Hematopoietic multipotent progenitor cell treated with erythropoietin and hydrocortisone succinate and interleukin-3 and kit ligand, for 6 days (in vitro differentiated cells): ENCODE data around the gene DPYSL3.
A peak's percentile ranks its signal among the peaks of the same experiment; 100 is the strongest.

ENCODE experiments used
- DNase-seq: peaks from one replicate; pipeline ENCODE4 v3.0.0-alpha.2; 2015

DPYSL3 gene

DNA sequence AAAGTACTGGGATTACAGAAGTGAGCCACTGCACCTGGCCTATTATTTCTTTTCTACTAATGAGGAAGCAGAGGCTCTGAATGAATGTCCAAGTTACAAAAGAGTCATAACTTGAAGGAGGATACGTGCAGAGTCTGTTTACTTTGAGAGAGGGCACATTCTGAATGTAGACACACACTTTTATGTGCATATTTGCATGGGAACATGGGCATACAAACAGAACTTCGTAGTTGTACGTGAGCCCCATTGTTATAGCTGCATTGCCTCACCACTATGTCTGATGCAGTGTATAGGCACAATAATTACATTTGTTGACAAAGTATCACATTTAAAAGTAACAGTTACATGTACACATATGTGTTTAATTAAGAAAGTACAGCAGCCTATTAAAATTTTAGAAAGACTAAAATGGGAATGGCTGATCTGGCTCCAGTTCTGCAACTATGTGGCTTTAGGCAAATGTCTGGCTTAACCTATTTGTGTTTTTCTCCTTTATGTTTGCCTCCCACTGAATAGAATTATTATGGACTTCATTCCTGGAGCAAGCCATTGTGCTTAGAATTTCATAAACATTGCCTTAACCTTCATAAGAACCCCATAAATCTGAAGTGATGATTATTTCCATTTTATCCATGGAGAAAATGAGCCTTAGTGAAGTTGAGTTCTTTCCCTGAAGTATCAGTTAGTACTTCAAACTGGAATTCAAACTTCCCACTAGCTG lies 3.0 kb upstream of the DPYSL3 start:
- DNase-seq: no peak

DNA sequence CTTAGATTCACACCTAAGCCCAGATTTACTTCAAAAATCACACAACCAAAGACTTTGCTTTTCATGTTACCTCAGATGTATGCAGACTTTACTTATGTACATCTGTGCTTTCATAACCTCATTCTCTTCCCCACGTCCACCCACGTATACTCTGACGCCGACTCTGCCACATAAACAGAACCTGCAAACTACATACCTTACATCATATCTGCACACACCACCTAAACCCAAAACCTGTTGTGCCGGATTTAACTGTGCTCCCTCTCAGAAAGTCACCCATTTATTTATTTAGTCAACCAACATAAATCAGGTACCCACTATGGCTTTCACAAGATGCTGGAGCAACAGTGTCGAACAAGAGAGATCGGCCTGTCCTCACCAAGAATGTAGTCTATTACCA lies 1.0 kb upstream of the DPYSL3 start:
- no peak for DNase-seq

DNA sequence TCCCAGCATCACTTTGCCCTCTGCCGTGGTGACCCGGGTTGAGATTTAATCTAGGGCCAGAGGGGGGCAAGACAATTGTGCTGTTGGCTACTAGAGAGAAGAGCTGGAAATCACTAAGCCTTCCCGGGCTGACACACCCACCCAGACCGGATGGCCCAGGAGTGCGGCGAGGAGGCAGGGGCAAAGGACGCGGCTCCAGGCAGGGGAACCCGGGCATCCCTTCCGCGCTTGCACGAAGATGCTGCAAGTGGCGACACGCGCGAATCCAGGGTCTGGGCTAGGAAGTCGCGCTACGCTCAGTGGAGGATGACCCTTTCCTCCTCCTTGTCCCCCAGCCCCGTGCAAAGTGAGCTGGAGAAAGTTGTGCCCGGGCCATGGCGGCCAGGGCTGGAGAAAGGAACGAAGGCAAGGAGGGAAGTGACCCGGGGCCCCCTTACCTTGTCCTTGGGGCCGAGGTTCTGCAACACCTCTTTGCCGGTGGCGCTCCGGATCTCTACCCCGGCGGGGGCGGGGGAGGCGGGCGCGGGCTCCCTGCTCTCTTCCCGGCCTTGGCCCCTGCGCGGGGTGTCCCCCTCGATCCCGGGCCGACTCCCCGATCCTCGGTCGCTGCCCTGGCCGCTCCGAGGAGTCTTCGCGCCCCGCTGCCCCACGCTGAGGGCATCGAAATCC lies 693 bp downstream of the DPYSL3 start:
- no peak for DNase-seq

DNA sequence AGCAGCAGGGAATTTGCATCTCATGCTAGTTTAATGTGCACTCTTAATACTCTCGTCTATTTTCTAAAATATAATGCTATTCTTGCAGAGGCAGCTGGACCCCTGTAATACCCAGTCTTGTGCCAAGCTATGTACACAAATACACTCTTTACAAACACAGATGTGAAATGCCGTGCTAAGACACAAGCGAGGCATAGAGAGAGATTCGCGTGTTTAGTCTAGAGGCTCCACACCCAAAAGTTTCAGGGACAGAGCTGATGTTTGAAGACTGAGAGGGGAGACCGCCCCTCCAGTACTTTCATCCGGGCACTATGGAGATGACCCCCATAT lies 1.2 kb downstream of the DPYSL3 start:
- DNase-seq: no peak

DNA sequence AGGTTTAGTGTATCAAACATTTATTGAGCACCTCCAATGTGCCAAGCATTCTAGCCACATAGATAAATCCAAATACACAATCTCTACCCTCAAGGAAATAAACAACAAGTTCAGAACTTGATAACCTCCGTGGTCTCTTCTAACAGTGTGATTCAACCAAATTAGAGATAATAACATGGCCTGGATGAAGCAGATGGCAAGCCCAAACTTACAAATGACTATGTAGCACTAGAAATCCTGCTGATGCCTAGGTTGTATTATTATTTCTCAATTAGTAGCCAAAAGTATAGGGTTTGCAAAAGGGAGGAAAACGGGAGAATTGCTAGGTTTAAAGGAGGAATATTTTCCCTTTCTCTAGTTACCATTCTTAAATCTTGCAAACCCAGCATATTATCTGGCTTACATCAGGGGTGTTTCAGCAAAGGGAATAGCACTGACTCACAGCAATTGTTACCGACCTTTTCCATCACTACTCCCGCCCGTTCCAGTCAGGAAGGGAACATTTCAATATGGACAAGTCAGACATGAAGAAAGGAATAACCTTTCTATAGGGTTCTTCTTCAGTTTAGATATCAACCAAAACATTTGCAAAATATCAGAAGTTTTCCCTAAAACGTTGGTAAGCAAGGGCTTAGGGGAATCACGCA lies 2.3 kb downstream of the DPYSL3 start:
- DNase-seq: no peak

- DNase-seq: no peak
These were observed 5.3 kb downstream of the DPYSL3 start for GRCh38 chr5:147504535-147504934.

GRCh38 chr5:147504011-147504410 lies 5.9 kb downstream of the DPYSL3 start:
- no peak for DNase-seq

DNA sequence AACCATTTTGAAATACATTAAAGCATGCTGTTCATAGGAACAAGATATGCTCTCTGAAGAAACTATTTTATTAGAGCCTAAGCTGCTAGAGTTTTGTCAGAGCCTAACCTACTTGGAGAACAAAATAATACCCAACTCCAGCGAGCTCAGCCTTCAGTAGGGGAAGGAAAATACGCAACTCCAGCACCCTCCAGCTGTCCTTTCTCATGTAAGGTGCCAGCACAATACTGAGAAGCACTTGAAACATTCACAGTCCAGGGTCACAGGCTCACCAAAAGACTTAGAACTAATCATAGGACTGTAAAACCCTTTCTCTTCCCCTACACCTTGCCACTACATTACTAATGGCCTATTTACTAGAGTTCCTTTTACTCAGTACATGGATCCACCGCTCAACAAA lies 18.9 kb downstream of the DPYSL3 start:
- no peak for DNase-seq

DNA sequence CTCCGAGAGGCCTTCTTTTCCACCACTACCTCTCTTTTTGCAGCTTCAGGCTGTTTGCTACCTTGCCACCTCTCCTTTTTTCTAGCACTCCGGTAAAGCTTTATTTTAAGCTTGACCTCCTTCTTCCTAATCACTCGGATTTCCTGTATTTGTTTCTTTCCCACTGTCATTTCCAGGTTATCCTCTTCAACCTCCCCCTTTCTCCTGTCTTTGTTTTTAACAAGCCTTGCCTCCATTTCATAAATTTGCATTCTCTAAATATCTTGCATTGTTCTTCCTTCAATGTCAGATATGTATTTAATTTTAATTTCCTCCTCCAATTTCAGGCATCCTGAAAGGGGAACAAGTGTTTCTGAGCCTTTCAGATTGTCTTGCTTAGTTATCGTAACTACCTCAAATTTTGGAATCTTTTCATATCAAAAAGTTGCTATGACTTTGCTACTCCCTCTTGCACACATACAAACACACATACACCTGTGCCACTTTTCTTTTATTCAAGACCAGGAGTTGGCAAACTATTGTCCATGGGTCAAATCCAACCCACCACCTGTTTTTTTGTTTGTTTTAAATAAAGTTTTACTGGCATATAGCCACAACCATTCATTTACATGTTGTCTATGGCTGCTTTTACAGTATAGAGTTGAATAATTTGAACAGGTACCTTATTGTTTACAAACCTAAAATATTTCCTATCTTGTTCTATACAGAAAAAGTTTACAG lies 22.7 kb downstream of the DPYSL3 start:
- DNase-seq: no peak

GRCh38 chr5:147485814-147486213 lies 24.1 kb downstream of the DPYSL3 start:
- DNase-seq: no peak

DNA sequence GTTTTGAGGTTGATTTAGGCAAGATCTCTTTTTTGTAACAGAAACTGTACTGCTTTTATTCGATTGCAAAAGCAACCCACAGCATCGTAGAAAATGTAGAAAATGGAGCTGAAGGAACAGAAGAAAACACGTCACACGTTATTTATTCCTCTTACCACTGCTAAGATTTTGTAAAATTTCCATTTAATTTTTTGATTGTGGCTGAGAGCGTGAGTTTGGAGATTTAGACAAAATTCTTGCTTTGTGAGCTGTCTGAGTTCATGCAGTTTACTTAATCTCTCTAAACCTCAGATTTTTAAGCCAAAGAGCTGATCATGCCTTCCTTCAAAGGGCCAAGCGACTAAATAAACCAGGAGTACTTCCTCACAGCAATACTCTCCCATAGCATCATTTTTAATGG lies 24.8 kb downstream of the DPYSL3 start:
- DNase-seq: no peak

DNA sequence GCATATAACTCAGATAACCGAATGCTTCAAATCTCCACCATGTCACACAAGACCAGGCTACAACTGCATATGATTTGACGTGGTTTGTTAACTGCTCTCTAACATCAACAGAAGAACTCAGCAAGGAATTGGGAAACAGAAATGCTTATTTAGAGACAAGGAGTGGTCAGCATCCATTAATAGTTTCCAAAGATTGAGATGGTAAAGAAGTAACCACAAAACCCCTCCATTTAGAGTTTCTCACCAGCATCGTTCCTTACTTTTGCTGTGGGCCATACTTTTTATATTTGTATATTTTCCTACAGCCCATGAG lies 25.2 kb downstream of the DPYSL3 start:
- DNase-seq: no peak

GRCh38 chr5:147483961-147484707 lies 25.7 kb downstream of the DPYSL3 start:
- DNase-seq: no peak

GRCh38 chr5:147483188-147483790 lies 26.6 kb downstream of the DPYSL3 start:
- no peak for DNase-seq

DNA sequence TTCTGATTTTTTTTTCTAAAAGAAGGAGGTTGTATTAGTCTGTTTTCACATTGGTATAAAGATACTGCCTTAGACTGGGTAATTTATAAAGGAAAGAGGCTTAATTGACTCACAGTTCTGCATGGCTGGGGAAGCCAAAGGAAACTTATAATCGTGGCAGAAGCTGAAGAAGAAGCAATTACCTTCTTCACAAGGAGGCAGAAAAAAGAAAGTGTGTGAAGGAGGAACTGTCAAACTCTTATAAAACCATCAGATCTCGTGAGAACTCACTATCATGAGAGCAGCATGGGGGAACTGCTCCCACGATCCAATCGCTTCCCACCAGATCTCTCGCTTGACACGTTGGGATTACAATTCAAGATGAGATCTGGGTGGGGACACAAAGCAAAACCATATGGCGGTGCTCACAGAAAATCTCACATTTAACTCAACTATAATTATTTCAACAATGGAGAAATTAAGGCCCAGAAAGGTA lies 27.1 kb downstream of the DPYSL3 start:
- no peak for DNase-seq

DNA sequence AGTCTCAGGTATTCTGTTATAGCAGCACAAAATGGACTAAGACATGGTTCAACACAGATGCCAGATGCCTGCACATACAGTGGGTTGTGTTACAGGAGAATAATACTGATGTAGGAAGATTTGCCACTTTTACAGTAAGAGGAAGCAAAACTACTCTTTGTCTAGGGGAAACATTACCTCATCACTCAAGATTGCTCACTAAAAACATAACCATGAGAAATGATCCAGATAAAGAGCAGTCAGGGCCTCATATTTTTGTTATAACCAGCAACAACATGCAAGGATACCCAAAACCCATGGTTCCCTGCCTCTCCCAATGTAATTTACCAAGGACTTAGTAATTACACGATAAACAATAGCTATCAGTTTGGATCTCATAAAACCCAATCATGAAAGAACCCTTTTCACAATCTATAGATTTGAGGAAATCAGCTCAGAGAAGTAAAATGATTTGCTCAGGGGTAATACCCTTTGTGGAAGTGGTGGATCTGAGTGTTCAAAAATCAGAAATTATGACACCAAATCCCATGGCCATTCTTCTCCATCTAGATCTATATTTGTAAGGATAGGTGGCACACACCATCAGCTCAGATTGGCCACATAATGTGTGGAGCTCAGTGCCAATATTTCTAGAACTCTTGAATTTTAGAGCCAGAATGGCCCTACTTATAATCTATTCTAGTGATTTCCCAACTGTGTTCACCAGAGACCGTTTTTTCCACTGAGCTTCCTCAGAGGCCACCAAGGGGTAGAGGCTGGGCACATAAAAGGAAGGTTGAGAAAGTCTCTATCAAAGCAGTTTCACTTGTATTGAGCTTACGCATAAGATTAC lies 27.8 kb downstream of the DPYSL3 start:
- DNase-seq: no peak

DNA sequence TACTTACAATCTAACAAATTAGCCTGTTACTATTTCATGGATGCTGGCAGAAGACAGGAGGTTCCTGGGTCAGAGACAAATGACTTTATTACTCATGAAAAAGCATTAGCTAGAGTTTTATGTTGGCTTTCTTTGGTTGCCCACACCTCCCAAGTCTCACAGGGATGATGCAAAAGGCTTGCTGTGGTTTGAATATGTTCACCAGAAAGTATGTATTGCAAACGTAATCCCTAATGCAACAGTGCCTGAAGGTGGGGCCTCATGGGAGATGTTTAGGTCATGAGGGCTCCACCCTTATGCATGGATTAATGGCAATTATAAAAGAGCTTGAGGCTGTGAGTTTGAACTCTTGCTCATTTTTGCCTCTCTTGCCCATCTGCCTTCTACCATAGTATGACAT lies 28.5 kb downstream of the DPYSL3 start:
- DNase-seq: no peak

DNA sequence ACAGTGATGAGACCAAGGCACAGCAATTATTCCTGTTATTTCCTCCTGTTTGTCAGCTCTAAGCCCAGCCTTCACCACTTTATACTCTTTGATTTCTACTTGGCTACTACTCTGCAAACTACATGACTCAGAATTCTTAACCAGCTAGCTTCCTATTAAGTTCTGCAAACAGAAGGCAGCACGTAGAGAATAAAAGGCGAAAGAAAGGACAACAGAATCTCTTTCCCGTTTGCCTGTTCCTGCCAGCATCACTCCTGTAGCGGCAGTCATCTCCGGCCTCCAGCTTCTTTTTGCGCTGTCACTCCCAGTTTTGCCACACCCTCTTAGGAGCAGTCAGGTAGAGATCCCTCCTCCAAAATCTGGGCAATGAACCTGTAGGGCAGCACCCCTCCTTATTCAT lies 29.9 kb downstream of the DPYSL3 start:
- no peak for DNase-seq

DNA sequence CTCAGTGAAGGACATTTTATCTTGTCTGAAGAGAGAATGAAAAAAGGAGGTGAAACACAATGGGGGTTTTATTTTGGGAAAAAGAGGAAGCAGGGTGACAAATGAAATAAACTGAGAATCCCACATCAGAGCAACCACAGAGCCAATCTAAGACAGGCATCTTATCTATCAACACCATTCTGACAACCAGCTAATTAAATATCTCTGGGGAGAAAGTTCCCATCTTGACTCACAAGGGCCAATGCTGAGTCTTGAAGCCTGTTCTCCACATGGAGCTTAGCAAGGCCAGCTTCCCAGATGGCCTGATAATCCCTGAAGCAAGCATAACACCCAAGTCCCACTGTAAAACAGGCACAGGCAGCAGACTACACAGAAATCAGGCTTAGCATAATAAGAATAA lies 30.4 kb downstream of the DPYSL3 start:
- DNase-seq: peak; percentile 60

DNA sequence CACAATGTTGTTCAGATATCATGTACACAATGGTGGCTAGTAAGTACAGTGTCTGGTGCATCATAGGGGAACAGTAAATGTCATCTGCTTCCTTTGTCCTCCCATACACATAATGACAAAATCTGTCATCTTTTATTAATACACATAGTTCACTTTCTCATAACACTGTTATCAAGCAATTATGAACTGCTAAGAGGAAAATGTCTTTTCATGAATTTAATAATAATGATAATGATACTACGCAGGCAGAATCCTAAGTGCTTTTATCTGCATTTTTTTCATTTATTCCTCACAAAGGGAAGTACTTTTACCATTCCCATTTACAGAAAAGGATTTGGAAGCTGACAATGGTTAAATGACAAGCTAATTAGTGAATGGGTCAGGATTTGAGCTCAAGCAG lies 35.7 kb downstream of the DPYSL3 start:
- DNase-seq: no peak

GRCh38 chr5:147472664-147473475 lies 37.0 kb downstream of the DPYSL3 start:
- DNase-seq: no peak
